Renal cortex interstitium (tissue), 11 donors: Measurements from ENCODE around the gene RAB35. TPM values are rescaled to one million over a fixed set of nuclear protein-coding genes. Genes with fewer than 3 reads are reported as not detected.
"Not testable (repeated sequence)": the region's sequence is repeated elsewhere in the genome, so short reads cannot be mapped to it uniquely, and the experiment has no call there.

ENCODE experiments used
- DNase-seq, 11 donors: peaks; one replicate each; pipeline ENCODE4 v3.0.0-alpha.2; 2013; ENCODE audit warnings: low read depth in 9 of 11, low spot score in 4 of 11; ENCODE audit errors: extremely low read depth in 1 of 11
- polyA plus RNA-seq, 3 donors: library from polyadenylated mRNA; unstranded; fragments of 120-200 nt; gene quantifications; one replicate each; pipeline ENCODE4 v1.2.1, GENCODE V29; 2013; ENCODE audit not compliant: insufficient read length in 3 of 3

The RAB35 gene
- polyA plus RNA-seq, 3 donors: 34.9 to 43.1 (median 36.9) TPM

- DNase-seq: no peak
Observed at GRCh38 chr12:120047072-120047471, 69.5 kb downstream of the RAB35 start.

DNA sequence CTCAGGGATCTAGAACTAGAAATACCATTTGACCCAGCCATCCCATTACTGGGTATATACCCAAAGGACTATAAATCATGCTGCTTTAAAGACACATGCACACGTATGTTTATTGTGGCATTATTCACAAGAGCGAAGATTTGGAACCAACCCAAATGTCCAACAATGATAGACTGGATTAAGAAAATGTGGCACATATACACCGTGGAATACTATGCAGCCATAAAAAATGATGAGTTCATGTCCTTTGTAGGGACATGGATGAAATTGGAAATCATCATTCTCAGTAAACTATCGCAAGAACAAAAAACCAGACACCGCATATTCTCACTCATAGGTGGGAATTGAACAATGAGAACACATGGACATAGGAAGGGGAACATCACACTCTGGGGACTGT, 71.2 kb downstream of the RAB35 start:
- not testable (repeated sequence) for DNase-seq

Other genes with a start within 250 kb of the RAB35 start
- gene CIT, start 239.4 kb downstream of the RAB35 start, polyA plus RNA-seq: 10 to 100 TPM; 18.3 to 26.7 (median 19.1) TPM
- gene BICDL1, start 127.5 kb downstream of the RAB35 start, polyA plus RNA-seq: 10 to 100 TPM; 34.7 to 62.4 (median 35.3) TPM
- 10 to 100 TPM; 49.4 to 63.4 (median 55.9) TPM for gene GCN1, start 78.0 kb upstream of the RAB35 start, polyA plus RNA-seq
- 1,000 to 10,000 TPM; 2,613 to 2,905 (median 2,670) TPM for gene RPLP0, start 84.4 kb upstream of the RAB35 start, polyA plus RNA-seq
- 10 to 100 TPM; 56.7 to 89.5 (median 69.5) TPM for gene PXN, start 149.0 kb upstream of the RAB35 start, polyA plus RNA-seq
- not detected for gene RNU4-2, start 175.2 kb upstream of the RAB35 start, polyA plus RNA-seq
- gene RNU4-1, start 176.5 kb upstream of the RAB35 start, polyA plus RNA-seq: not detected
- 1 to 10 TPM; 3.1 to 4.5 (median 3.6) TPM for gene SIRT4, start 185.6 kb upstream of the RAB35 start, polyA plus RNA-seq
- under 1 TPM; 0.50 to 0.91 (median 0.86) TPM for gene PLA2G1B, start 211.0 kb upstream of the RAB35 start, polyA plus RNA-seq